Daoy (cell line): Measurements from ENCODE around the gene TMSB4Y. TPM values are rescaled to one million over a fixed set of nuclear protein-coding genes. Genes with fewer than 3 reads are reported as not detected.

Experiments
- DNase-seq: peaks from one replicate; pipeline ENCODE4 v3.0.0-alpha.2; 2015; ENCODE audit warnings: low read depth
- total RNA-seq: library from RNA; depleted of rRNA; stranded (reverse); fragments of >200 nt; shearing (Covaris generic); gene quantifications from 2 replicates; pipeline ENCODE4 v1.2.3, GENCODE V29; 2014; rRNA removed

TMSB4Y gene
- total RNA-seq = not detected in 2 replicates

DNA sequence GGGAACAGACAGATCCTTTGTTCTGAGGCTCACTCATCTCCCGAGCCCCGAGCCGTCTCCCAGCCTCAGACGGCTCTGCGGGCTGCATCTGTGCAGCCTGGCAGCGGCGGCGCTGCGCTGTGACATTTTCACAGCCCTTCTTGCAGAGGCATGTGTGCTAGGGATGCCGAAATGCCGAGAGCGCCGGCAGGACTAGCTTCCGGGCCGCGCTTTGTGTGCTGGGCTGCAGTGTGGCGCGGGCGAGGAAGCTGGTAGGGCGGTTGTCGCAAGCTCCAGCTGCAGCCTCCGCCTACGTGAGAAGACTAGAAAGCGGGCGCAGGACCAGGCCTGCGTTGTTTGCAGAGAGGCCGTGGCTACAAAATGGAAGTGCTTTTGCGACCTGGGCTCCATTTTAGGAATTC is at the start of gene TMSB4Y:
Gene TMSB4Y, plus strand, starts transcription at position 332 of the 401 bp plus-strand sequence.
- no peak for DNase-seq

DNA sequence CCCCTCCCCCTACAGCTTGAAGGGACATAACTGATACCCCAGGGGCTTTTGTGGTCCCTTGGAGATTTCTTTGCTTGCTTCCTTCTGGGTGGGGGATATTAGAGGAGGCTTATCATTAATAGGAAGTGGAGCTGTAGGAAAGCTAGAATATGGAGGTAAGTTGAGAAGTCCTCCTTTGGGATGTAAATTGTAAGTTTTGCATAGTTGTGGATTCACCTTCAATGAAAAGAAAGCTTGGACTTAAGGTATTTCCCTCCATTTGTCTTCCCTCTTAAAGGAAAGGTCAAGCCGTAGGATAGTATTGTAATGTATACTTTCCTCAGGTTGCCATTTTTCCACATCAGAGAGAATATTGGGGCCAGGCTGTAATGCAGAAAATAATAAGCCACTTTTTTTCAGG is 39.5 kb upstream of the TMSB4Y start:
- no peak for DNase-seq

DNA sequence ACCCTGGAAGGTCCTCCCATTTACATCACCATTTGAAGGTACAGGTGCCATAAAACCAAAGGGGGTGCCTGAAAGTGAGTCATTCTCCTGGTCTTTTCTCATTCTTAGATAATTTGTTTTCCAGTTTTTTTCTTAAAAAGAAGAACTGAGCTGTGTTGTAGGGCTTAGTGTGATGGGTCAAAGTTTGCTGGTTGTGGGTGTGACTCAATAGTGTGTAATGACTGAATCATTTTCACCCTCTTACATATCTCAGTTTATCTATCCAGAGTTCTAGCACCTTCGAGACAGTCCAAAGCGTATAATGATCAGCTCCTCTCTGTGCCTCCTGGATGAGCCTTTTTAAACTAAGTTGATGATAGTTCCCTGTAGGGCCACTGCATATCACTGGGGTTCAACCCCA is 32.6 kb upstream of the TMSB4Y start:
- DNase-seq = no peak

DNA sequence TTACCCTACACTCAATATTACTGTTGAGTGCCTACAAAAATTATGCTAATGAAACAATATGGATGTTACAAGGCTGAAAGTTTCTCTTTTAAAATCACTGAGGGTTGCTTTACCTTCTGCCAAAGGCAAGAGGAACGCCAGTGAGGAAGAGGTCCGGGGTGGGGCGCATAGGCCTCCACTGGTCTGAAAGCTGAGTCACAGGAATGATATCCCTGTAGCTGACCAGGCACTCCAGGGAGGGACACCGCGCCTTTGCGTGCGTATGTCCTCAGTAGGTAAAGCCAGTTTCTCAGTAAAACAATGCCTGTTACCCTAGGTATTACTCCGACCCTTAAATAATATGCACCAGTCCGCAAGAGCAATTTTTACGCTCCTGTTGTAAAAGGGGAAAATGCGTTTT is 1.4 kb upstream of the TMSB4Y start:
- DNase-seq = no peak

DNA sequence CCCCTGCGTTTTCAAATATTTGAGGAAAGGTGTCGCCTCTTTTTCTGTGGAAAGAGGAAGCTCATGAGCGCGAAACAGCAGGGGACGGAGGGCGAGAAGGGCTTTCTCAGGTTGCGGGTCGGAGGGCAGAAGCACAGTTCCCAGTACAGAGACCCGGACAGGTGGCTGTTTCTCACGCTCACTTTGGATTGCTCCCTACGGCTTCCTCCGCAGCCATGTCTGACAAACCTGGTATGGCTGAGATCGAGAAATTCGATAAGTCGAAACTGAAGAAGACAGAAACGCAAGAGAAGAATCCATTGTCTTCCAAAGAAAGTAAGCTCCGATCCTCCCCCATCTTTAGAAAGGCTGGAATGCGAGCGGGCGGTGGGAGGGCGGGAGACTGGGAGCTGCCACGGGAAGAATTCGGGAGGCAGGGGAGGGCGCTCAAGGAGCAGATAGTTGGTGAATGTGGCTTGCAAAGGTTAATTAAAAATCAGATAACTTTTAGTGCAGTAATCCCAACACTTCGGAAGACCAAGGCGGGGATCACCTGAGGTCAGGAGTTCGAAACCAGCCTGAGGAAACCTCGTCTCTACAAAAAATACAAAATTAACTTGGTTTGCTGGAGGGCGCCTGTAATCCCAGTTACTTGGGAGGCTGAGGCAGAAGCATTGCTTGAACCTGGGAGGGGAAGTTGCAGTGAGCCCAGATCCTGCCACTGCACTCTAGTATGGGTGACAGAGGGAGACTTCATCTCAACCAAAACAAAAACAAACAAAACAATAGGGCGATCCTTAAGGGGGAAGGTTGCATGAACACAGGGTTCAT is 627 bp downstream of the TMSB4Y start:
- DNase-seq = no peak

DNA sequence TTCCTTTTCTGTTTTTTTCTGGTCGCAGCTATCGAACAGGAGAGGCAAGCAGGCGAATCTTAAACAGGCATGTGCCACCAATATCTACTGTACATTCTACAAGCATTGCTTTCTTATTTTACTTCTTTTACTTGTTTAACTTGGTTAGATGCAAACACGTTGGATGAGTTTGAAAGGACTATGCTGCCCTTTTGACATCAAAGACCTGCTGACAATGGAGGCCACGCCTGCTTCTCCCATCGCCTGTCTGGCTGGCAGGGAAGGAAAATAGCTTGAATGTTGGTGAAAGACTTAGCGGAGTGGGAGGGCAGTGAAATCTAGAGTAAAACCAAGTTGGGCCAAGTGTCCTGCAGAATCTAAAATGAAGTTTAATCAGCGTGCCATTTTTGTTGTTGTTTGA is 1.5 kb downstream of the TMSB4Y start:
- no peak for DNase-seq

DNA sequence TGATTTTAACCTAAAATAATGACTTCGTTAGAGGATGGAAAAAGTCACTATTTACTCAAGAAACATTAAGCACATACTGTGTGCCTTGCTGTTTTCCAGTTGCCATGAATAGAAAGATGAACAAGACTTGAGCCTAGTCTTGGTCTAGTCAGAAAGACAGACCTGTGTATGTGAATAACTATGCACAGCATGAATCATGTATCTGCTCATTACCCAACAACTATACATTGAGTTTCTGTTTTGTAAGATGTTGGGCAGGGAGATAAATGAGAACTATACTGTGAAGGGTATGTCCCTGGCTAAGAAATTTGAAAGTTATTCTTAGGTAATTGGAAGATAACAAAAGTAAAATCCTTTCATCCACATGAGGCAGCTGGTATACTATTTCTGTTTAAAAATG is 4.3 kb downstream of the TMSB4Y start:
- DNase-seq = no peak

DNA sequence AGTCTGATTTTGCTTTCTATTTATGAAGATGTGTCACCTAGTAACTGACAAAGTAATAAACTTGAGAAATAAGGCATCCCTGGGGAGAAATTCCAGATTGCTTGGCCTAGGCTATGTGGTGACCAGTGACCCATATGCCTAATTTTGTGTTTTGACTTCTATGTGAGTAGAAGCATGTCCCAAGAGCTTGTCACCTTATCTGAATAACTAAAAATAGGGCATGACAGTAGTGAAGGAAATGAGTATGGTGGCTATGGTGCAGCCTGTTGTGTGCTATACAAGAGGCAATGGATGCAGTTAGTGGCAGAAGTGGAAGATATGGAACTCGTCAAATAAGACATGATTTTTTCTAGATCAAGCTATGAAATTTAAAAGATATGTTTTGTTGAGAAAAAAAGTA is 15.3 kb downstream of the TMSB4Y start:
- no peak for DNase-seq

DNA sequence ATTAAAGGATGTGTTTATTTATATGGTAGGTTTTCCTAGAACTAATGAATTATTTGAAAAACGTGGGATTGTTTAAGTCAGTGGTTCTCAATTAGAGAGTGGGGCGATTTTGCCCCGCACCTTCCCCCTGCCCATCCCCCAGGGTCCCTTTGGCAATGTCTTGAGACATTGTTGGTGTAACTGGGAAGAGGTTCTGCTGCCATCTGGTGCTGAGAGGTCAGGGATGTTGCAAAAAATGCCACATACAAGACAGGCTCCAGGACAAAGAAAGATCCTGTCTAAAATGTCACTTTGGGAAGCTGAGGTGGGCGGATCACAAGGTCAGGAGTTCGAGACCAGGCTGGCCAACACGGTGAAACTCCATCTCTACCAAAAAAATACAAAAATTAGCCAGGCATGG is 25.8 kb downstream of the TMSB4Y start:
- DNase-seq = no peak

DNA sequence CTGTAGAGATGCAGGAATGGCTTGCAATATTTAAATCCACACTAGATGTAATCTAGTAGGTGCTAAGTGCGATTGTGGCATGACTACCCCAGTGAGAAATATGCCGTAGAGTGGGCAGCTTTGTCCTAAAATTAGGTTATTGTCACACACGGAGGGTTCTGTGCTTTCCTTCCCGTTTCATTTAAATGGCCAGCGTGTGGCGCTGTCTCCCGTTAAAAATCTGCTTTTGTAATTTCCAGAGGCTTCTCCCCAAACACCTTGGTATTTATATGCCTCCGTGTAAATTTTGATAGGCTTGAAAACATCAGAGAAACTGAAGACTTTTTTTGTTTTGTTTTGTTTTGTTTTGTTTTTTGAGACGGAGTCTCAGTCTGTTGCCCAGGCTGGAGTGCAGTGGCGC is 34.9 kb downstream of the TMSB4Y start:
- DNase-seq = no peak

DNA sequence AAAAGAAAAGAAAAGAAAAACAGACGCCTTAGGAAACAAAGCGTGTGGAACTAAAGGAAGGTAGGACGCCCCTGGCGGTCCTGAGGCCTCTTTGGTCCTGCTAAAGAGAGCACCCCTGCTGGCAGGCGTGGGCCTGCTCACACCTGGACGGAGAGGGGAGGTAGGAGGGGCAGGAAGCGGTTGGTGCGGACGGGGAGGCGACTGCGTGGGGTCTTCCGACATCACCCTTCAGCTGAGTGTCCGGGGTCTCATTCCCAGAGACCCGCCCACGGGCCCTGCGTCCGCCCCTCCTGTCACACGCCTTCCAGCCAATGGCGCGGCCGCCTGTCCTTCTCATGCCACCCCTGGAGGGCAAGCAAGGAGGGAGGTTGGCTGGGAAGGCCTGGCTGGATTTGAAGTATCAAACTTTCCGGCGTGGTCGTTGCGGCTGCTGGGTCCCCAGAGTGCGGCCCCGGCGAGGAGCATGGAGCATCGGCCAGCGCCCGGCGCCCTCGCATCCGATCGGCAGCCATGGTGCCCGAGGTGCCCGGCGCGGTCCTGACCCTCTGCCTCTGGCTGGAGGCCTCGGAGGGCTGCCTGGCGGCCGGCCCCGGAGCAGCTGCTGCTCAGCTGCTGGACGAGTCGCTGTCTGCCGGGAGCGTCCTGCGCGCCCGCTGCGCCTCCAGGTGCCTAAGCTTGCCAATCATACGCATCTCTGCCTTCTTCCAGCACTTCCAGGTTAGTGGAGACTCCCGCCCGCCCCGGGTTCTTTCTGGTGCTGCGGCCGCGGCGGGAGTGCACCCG is 47.8 kb downstream of the TMSB4Y start:
- no peak for DNase-seq

DNA sequence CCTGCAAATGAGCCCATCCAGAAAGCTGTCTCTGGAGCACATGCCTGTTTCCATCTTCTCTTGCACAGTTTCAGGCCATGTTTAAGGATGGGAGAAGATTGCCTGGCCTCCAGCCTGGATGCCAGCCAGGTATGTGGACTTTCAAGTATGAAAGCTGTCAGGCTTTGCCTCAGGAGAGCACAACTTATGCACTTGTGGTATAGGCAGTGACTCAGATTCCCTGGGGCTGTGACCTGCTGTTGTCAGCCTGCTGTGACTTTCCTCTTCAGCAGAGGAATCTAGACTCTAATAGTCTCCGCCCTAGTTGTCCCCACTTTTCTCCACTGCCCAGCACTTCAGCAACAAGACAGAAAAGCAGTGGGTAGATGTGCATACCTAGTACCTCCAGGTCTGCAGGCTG is 51.0 kb downstream of the TMSB4Y start:
- no peak for DNase-seq

Other genes starting within 250 kb of the TMSB4Y start
- not detected in 2 replicates for gene UTY, start 223.9 kb upstream of the TMSB4Y start, total RNA-seq